ENCODE measurements around the gene CACNA2D3.

GRCh38 chr3:54357301-54357700, 234.9 kb downstream of the CACNA2D3 start:
- TF ChIP-seq CTCF (optimal IDR thresholded peaks at IDR 0.05 in 1 of 3, IDR thresholded peaks at IDR 0.05 in 1 of 3, conservative IDR thresholded peaks at IDR 0.05 in 1 of 3; ENCODE audit: extremely low read depth in 1 of 3, insufficient read depth in 2 of 3, low read length in 3 of 3) (no peak), EZH2 (IDR thresholded peaks at IDR 0.05; ENCODE audit: low read length) (no peak)
